ENCODE data around the gene BACE1.

DNA sequence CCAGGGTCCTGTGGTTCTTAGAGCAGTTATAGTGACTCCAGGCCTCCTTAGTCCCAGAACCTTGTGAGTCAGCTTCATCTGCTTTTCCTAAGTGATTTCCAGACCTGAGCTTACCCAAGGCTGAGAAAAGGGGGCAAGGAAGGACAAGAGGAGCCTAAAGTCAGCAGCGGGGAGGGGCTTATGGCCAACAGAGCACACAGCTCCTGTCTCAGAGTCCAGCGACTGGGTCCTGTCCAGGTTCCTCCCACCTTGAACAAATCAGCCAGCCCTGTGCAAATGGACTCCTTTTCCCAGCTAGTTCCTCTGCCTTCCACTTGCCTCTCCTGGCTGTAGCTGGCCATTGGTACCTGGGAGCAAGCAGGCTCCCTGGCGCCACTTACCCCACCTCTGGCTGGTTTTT lies 10.9 kb downstream of the BACE1 start:
- no peak for TF ChIP-seq POLR2A (IDR thresholded peaks at IDR 0.05)
- no peak for TF ChIP-seq EP300 (IDR thresholded peaks at IDR 0.05)

All from sigmoid colon (tissue), 4 donors.